SK-N-SH treated with all-trans-retinoic acid at 6 μM for 48 hours (cell line): ENCODE results near the gene ERO1B.

Experiments used
- ATAC-seq: fragments of 200-7000 bp; cut with Tn5 transposase; 3 replicates; pipeline ENCODE4 v1.9.1; 2020; ENCODE audit warnings: mild to moderate bottlenecking, moderate library complexity
- ARNTL ChIP-seq: fragments of 450-650 bp; formaldehyde crosslinking; IDR thresholded peaks from 2 replicates; pipeline ENCODE4 v1.5.0; 2020; ENCODE audit warnings: low read depth, mild to moderate bottlenecking, moderate library complexity, borderline replicate concordance
- BACH2 ChIP-seq: fragments of 250-450 bp; sonication (Bioruptor Pico); IDR thresholded peaks from 2 replicates; pipeline ENCODE4 v1.9.0; 2021; ENCODE audit warnings: mild to moderate bottlenecking, borderline replicate concordance
- CREB5 ChIP-seq: fragments of 250-450 bp; sonication (Bioruptor Pico); IDR thresholded peaks from 2 replicates; pipeline ENCODE4 v1.5.1; 2020; ENCODE audit warnings: low read depth, mild to moderate bottlenecking, moderate library complexity
- CSDC2 ChIP-seq: fragments of 250-450 bp; sonication (Bioruptor Pico); IDR thresholded peaks from 2 replicates; pipeline ENCODE4 v1.5.0; 2020; ENCODE audit warnings: mild to moderate bottlenecking, moderate library complexity
- ESRRG ChIP-seq: fragments of 250-450 bp; sonication (Bioruptor Pico); IDR thresholded peaks from 2 replicates; pipeline ENCODE4 v1.6.1; 2021; ENCODE audit warnings: mild to moderate bottlenecking
- GLIS3 ChIP-seq: fragments of 250-450 bp; sonication (Bioruptor Pico); IDR thresholded peaks from 2 replicates; pipeline ENCODE4 v1.5.0; 2020; ENCODE audit warnings: mild to moderate bottlenecking, moderate library complexity
- ISL1 ChIP-seq: fragments of 250-450 bp; sonication (Bioruptor Pico); IDR thresholded peaks from 2 replicates; pipeline ENCODE4 v2.1.2; 2022; ENCODE audit warnings: mild to moderate bottlenecking, moderate library complexity
- OSR1 ChIP-seq: fragments of 250-450 bp; sonication (Bioruptor Pico); IDR thresholded peaks from 2 replicates; pipeline ENCODE4 v1.8.0; 2022; ENCODE audit warnings: moderate library complexity, mild to moderate bottlenecking, inconsistent platforms
- PATZ1 ChIP-seq: fragments of 250-450 bp; sonication (Bioruptor Pico); IDR thresholded peaks from 2 replicates; pipeline ENCODE4 v1.8.0; 2020; ENCODE audit warnings: mild to moderate bottlenecking, moderate library complexity, borderline replicate concordance
- POU6F1 ChIP-seq: fragments of 250-450 bp; sonication (Bioruptor Pico); IDR thresholded peaks from 2 replicates; pipeline ENCODE4 v1.8.0; 2021; ENCODE audit warnings: low read depth, mild to moderate bottlenecking, moderate library complexity, borderline replicate concordance
- PPARA ChIP-seq: fragments of 250-450 bp; sonication (Bioruptor Pico); IDR thresholded peaks from 2 replicates; pipeline ENCODE4 v1.5.0; 2020; ENCODE audit warnings: mild to moderate bottlenecking, borderline replicate concordance
- RARB ChIP-seq: fragments of 250-450 bp; sonication (Bioruptor Pico); IDR thresholded peaks from 2 replicates; pipeline ENCODE4 v1.8.0; 2021; ENCODE audit warnings: mild to moderate bottlenecking, moderate library complexity
- SNAI2 ChIP-seq: fragments of 250-450 bp; sonication (Bioruptor Pico); IDR thresholded peaks from 2 replicates; pipeline ENCODE4 v1.5.0; 2020; ENCODE audit warnings: mild to moderate bottlenecking, moderate library complexity
- TCF4 ChIP-seq: fragments of 250-450 bp; sonication (Bioruptor Pico); IDR thresholded peaks from 2 replicates; pipeline ENCODE4 v1.8.0; 2021; ENCODE audit warnings: mild to moderate bottlenecking, moderate library complexity, borderline replicate concordance
- TOX ChIP-seq: fragments of 250-450 bp; sonication (Bioruptor Pico); IDR thresholded peaks from 2 replicates; pipeline ENCODE4 v1.8.0; 2021; ENCODE audit warnings: mild to moderate bottlenecking, moderate library complexity, borderline replicate concordance
- TSHZ2 ChIP-seq: fragments of 250-450 bp; sonication (Bioruptor Pico); IDR thresholded peaks from 2 replicates; pipeline ENCODE4 v1.5.0; 2020; ENCODE audit warnings: mild to moderate bottlenecking, moderate library complexity
- ZC3H10 ChIP-seq: fragments of 250-450 bp; sonication (Bioruptor Pico); IDR thresholded peaks from 2 replicates; pipeline ENCODE4 v1.5.1; 2021; ENCODE audit warnings: mild to moderate bottlenecking, moderate library complexity
- ZFP3 ChIP-seq: fragments of 250-450 bp; sonication (Bioruptor Pico); IDR thresholded peaks from 2 replicates; pipeline ENCODE4 v1.5.0; 2020; ENCODE audit warnings: mild to moderate bottlenecking, moderate library complexity
- ZFP30 ChIP-seq: fragments of 450-650 bp; formaldehyde crosslinking; IDR thresholded peaks from 2 replicates; pipeline ENCODE4 v1.5.0; 2022; ENCODE audit warnings: mild to moderate bottlenecking, moderate library complexity
- ZNF565 ChIP-seq: fragments of 450-650 bp; formaldehyde crosslinking; conservative IDR thresholded peaks from 2 replicates; pipeline ENCODE4 v1.5.0; 2020; ENCODE audit warnings: low read depth, mild to moderate bottlenecking, moderate library complexity
- ZNF70 ChIP-seq: fragments of 450-650 bp; formaldehyde crosslinking; IDR thresholded peaks from 2 replicates; pipeline ENCODE4 v1.5.0; 2020; ENCODE audit warnings: mild to moderate bottlenecking, moderate library complexity
- ZNF8 ChIP-seq: fragments of 450-650 bp; formaldehyde crosslinking; IDR thresholded peaks from 2 replicates; pipeline ENCODE4 v1.5.0; 2020; ENCODE audit warnings: mild to moderate bottlenecking, moderate library complexity

The ERO1B gene

GRCh38 chr1:236280438-236281197 lies 1.1 kb downstream of the ERO1B start:
- ATAC-seq = no peak; the same call in 2 of the 3 replicates
- TF ChIP-seq CREB5 (no peak), ARNTL (CRISPR knock-in tag) (no peak), RARB (no peak), ZNF8 (CRISPR knock-in tag) (no peak), TCF4 (CRISPR knock-in tag) (no peak), ZC3H10 (no peak), TSHZ2 (CRISPR knock-in tag) (no peak), ZNF565 (CRISPR knock-in tag) (no peak), TOX (CRISPR knock-in tag) (no peak), SNAI2 (CRISPR knock-in tag) (no peak)

- TF ChIP-seq ZFP30 (CRISPR knock-in tag) (no peak), CSDC2 (CRISPR knock-in tag) (no peak), TCF4 (CRISPR knock-in tag) (no peak), ESRRG (no peak), ZC3H10 (no peak), ARNTL (CRISPR knock-in tag) (no peak), GLIS3 (no peak), ZFP3 (CRISPR knock-in tag) (no peak), OSR1 (no peak), ZNF565 (CRISPR knock-in tag) (no peak), BACH2 (CRISPR knock-in tag) (no peak), ZNF70 (no peak), ISL1 (CRISPR knock-in tag) (no peak), PPARA (CRISPR knock-in tag) (no peak), TOX (CRISPR knock-in tag) (no peak), SNAI2 (CRISPR knock-in tag) (no peak), RARB (no peak), PATZ1 (CRISPR knock-in tag) (no peak)
- no peak for ATAC-seq
Measured at GRCh38 chr1:236275586-236275985, 6.2 kb downstream of the ERO1B start.

- TF ChIP-seq ZNF565 (CRISPR knock-in tag) (no peak), ZNF70 (no peak), POU6F1 (CRISPR knock-in tag) (no peak), ZC3H10 (no peak), GLIS3 (no peak), PATZ1 (CRISPR knock-in tag) (no peak)
- TF ChIP-seq, all 23 proteins: peak for 0
- ATAC-seq = no peak
Measured at GRCh38 chr1:236275061-236275460, 6.7 kb downstream of the ERO1B start.
